ENCODE measurements around the gene SLC35B1. TPM values are rescaled to one million over a fixed set of nuclear protein-coding genes. Genes with fewer than 3 reads are reported as not detected.
A peak's percentile ranks its signal among the peaks of the same experiment; 100 is the strongest.

Gene SLC35B1
- total and polyA plus RNA-seq, 8 donors: 16.5 to 62.5 (median 29.1) TPM

- H3K36me3 ChIP-seq: no peaks in the 10 kb centered on the region
- FAIRE-seq (no peak), DNase-seq (no peak), ATAC-seq (no peak)
- H3K4me1 ChIP-seq: no peaks in the 10 kb centered on the region
- no peak for TF ChIP-seq CTCF (IDR thresholded peaks at IDR 0.05)
- no peak overlapping the region for H3K4me3 ChIP-seq
- WGBS, 2 donors: 55 to 56% methylated on average over 8 of the region's 8 CpGs
- no peaks in the 10 kb centered on the region for H3K27me3 ChIP-seq
- intact Hi-C loops (cut with DNase I): loop anchor here (5.0 to 10.0 kb wide), 2 partner anchors 119 to 277 kb away; partner anchors contain the start of gene PHB1 (in 1 of the 3)
- H3K27ac ChIP-seq: no peak overlapping the region
- no peaks in the 10 kb centered on the region for H3K9me3 ChIP-seq
Measured at GRCh38 chr17:49691677-49692191, 16.0 kb downstream of the SLC35B1 start.

GRCh38 chr17:49691086-49691676 is 16.6 kb downstream of the SLC35B1 start:
- Histone ChIP-seq H3K4me1 (no peaks in the 10 kb centered on the region), H3K9me3 (no peaks in the 10 kb centered on the region), H3K4me3 (no peak overlapping the region), H3K36me3 (no peaks in the 10 kb centered on the region), H3K27me3 (no peaks in the 10 kb centered on the region), H3K27ac (no peak overlapping the region)
- intact Hi-C loops (cut with DNase I): loop anchor here (5.0 to 10.0 kb wide), 2 partner anchors 119 to 276 kb away; partner anchors contain the start of gene PHB1 (in 1 of the 3)
- no peak for FAIRE-seq
- no peak for ATAC-seq
- WGBS, 2 donors: 71 to 76% methylated on average over 9 of the region's 9 CpGs
- TF ChIP-seq CTCF (IDR thresholded peaks at IDR 0.05): no peak
- DNase-seq: no peak

- FAIRE-seq: no peak
- H3K36me3 ChIP-seq: no peaks in the 10 kb centered on the region
- H3K4me1 ChIP-seq: no peaks in the 10 kb centered on the region
- WGBS, 2 donors: 53 to 56% methylated on average over 2 of the region's 2 CpGs
- ATAC-seq: no peak
- no peak for DNase-seq
- H3K9me3 ChIP-seq: no peaks in the 10 kb centered on the region
- TF ChIP-seq CTCF (IDR thresholded peaks at IDR 0.05): no peak
- intact Hi-C loops (cut with DNase I): loop anchor here (5.0 to 10.0 kb wide), 2 partner anchors 118 to 275 kb away; partner anchors contain the start of gene PHB1 (in 1 of the 3)
- no peak overlapping the region for H3K4me3 ChIP-seq
- H3K27me3 ChIP-seq: no peaks in the 10 kb centered on the region
- H3K27ac ChIP-seq: no peak overlapping the region
Measured at GRCh38 chr17:49690256-49690655, 17.5 kb downstream of the SLC35B1 start.

- no peak for TF ChIP-seq CTCF (IDR thresholded peaks at IDR 0.05)
- whole genome bisulfite sequencing, 2 donors: 81 to 86% methylated on average over 4 of the region's 4 CpGs
- ATAC-seq: no peak
- Histone ChIP-seq H3K27me3 (no peaks in the 10 kb centered on the region), H3K36me3 (no peaks in the 10 kb centered on the region), H3K4me3 (no peak overlapping the region), H3K4me1 (no peaks in the 10 kb centered on the region), H3K9me3 (no peaks in the 10 kb centered on the region), H3K27ac (no peak overlapping the region)
- intact Hi-C loops (cut with DNase I): no loop called here
- FAIRE-seq: no peak
- no peak for DNase-seq
Measured at GRCh38 chr17:49688848-49689247, 18.9 kb downstream of the SLC35B1 start.

- no peak for DNase-seq
- Histone ChIP-seq H3K4me1 (no peaks in the 10 kb centered on the region), H3K36me3 (no peaks in the 10 kb centered on the region), H3K9me3 (no peaks in the 10 kb centered on the region), H3K27ac (peak overlapping the region in 2 of 4 donors; percentile 22), H3K4me3 (no peak overlapping the region), H3K27me3 (no peaks in the 10 kb centered on the region)
- intact Hi-C loops (cut with DNase I): no loop called here
- ATAC-seq: peak in 3 of 4 donors; percentile 22 to 70 (median 63)
- TF ChIP-seq CTCF (IDR thresholded peaks at IDR 0.05): no peak
- FAIRE-seq: no peak
- 51 to 58% methylated on average over 10 of the region's 10 CpGs for WGBS, 2 donors
Measured at GRCh38 chr17:49687878-49688491, 19.8 kb downstream of the SLC35B1 start.

All from pancreas (tissue), 10 donors.